ENCODE results near the gene GRIK4. TPM values are rescaled to one million over a fixed set of nuclear protein-coding genes. Genes with fewer than 3 reads are reported as not detected.

GRIK4 gene
- total RNA-seq, 3 donors from 2014 or later, result 0.36 to 0.51 TPM; not detected in 1

- Histone ChIP-seq H3K4me3 (no peak overlapping the region), H3K4me1 (ENCODE audit: low read depth) (no peaks in the 10 kb centered on the region), H3K36me3 (ENCODE audit: low read depth) (no peaks in the 10 kb centered on the region), H3K9me3 (no peaks in the 10 kb centered on the region)
- intact Hi-C loops (cut with DNase I, micrococcal nuclease), result no loop called here
- ATAC-seq (no peak), DNase-seq (no peak)
- TF ChIP-seq CTCF (IDR thresholded peaks at IDR 0.05), result no peak
Measured at GRCh38 chr11:120703358-120704152, 192.0 kb downstream of the GRIK4 start.

GRCh38 chr11:120704256-120704750 is 192.8 kb downstream of the GRIK4 start:
- Histone ChIP-seq H3K4me1 (ENCODE audit: low read depth) (no peaks in the 10 kb centered on the region), H3K9me3 (no peaks in the 10 kb centered on the region), H3K4me3 (no peak overlapping the region), H3K36me3 (ENCODE audit: low read depth) (no peaks in the 10 kb centered on the region)
- no peak for TF ChIP-seq CTCF (IDR thresholded peaks at IDR 0.05)
- intact Hi-C loops (cut with DNase I, micrococcal nuclease), result no loop called here
- ATAC-seq, result no peak
- no peak for DNase-seq

GRCh38 chr11:120706257-120706656 is 194.7 kb downstream of the GRIK4 start:
- TF ChIP-seq CTCF (IDR thresholded peaks at IDR 0.05), result no peak
- Histone ChIP-seq H3K4me3 (no peak overlapping the region), H3K36me3 (ENCODE audit: low read depth) (no peaks in the 10 kb centered on the region), H3K9me3 (no peaks in the 10 kb centered on the region), H3K4me1 (ENCODE audit: low read depth) (no peaks in the 10 kb centered on the region)
- DNase-seq (no peak), ATAC-seq (no peak)
- intact Hi-C loops (cut with DNase I, micrococcal nuclease), result no loop called here

GRCh38 chr11:120707098-120707497 is 195.6 kb downstream of the GRIK4 start:
- no peak for TF ChIP-seq CTCF (IDR thresholded peaks at IDR 0.05)
- ATAC-seq (no peak), DNase-seq (no peak)
- intact Hi-C loops (cut with DNase I, micrococcal nuclease), result no loop called here
- Histone ChIP-seq H3K4me1 (ENCODE audit: low read depth) (no peaks in the 10 kb centered on the region), H3K36me3 (ENCODE audit: low read depth) (no peaks in the 10 kb centered on the region), H3K9me3 (no peaks in the 10 kb centered on the region), H3K4me3 (no peak overlapping the region)

GRCh38 chr11:120707663-120708062 is 196.1 kb downstream of the GRIK4 start:
- no peaks in the 10 kb centered on the region for H3K4me1 ChIP-seq (ENCODE audit: low read depth)
- no peaks in the 10 kb centered on the region for H3K36me3 ChIP-seq (ENCODE audit: low read depth)
- DNase-seq, result no peak
- no peak overlapping the region for H3K4me3 ChIP-seq
- ATAC-seq, result no peak
- TF ChIP-seq CTCF (IDR thresholded peaks at IDR 0.05), result no peak
- H3K9me3 ChIP-seq, result no peaks in the 10 kb centered on the region
- intact Hi-C loops (cut with DNase I, micrococcal nuclease), result no loop called here

Data from mucosa of descending colon (tissue), 3 donors.